GM21367 (cell line): ENCODE measurements around the gene GLDC.
A peak's percentile ranks its signal among the peaks of the same experiment; 100 is the strongest.

ENCODE experiments used
- ATAC-seq: cut with Tn5 transposase; IDR thresholded peaks from one replicate; pipeline ENCODE4 v1.9.1; 2021; ENCODE audit not compliant: unreplicated experiment

GLDC gene

DNA sequence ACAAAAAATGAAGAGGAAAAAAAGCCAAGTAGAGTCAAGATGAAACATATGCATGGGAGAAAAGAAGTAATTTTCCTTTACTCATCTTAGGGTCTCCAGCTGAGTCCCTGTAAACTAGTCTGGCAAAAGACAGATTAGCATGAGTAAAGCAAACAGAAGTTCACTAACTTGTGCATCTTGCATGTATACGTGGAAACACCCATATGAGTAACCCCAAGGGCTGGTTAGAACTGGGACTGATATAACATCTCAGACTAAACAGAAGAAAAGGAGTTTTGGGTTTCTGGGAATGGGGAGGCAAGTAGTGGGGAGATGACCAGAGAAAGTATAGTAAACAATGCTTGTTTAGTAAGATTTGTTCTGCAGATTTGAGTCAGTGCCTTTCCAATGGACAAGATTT, 20.1 kb upstream of the GLDC start:
- ATAC-seq: no peak

DNA sequence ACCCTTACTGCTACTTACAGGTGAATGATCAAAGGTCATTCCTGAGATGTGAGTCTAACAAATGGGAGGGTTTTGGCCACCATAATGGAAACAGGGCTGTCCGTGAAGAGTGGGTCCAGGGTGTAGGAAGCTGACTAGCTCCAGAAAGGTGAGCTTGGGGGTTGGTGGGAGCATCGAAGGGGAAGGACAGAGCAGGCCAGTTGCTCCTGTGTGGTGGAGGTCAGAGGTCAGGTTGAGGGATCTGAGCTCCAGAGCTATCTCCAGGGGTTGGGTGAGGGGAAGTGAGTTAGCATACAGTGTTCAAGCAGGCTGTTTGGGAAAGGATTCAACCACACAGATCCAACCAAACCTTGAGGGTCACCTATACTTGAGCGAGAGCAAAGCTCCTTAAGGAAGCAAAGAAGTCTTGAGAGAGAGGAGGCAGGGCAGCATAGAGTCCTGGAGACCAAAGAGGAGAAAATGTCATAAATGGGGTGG, 18.7 kb upstream of the GLDC start:
- no peak for ATAC-seq

DNA sequence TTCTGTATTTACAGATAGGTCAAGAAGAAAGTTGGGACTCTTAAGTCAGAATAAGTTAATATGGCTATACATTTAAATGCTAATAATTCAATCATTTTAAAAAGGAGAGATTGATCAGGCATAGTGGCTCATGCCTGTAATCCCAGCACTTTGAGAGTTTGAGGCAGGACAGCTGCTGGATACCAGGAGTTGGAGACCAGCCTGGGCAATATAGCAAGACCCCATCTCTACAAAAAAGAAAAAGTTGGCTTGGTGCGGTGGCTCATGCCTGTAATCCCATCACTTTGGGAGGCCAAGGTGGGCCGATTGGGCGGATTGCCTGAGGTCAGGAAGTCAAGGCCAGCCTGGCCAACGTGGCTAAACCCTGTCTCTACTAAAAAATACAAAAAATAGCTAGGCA, 15.0 kb upstream of the GLDC start:
- no peak for ATAC-seq

DNA sequence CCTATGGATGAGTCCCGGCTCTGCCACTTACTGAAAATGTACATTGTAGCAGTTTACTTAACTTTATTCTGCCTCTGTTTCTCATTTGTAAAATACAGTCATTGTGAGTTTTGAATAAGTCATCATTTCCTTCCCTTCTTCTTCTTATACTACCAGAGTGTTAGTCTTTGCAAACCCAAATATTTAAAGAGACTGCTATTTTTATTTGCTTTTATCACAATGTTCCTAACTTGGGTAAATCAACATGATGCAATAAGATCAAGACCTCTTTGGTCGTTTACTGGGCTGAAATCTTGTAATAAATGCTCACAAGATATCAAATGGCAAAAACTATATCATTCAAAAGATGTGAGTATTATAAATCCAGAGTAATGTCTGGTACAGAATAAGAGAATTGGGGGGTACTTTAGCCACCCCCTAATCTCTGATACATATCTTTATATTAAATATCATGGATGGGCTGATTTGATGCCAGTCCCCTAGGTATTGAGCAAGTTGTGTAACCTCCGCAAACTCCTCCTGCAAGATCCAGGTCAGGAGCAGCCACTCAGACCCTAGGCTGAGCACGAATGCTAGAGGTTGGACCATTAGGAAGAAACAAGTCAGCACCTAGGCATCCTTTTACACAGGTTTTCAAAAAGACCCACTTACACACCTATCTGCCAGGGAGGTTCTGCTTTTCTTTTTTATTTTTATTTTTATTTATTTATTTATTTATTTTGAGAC, 13.3 kb upstream of the GLDC start:
- ATAC-seq: no peak

DNA sequence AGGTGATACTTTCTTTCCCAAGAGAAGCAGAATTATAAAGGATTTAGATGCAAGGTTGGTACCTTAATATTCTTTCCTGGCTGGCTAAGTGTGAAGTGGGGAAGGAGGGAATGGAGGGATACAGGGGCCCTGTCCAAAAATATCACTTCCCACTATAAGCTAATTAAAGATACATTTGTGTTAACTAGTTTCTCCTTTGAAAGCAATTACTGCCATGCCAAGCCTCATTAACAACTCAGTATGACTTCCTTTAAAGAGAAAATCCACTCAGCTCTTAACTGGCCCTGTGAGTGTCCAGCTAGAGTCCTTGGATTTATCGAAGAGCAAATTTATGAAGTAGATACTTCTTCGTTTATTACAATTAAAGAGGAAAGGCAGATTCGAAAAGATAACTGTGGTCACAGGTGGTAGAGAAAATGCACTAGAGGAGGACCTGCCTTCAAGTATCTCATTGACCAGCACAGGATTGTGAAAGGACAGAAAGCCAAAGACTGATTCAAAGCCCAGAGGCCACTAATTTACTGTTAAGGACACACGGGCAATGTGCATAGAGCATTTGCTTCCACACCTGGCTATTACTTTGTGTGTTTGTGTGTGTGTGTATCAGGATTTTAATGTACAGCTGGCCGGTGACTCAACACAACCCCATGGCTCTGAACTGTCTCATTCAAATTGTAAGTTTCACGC, 11.2 kb upstream of the GLDC start:
- no peak for ATAC-seq

DNA sequence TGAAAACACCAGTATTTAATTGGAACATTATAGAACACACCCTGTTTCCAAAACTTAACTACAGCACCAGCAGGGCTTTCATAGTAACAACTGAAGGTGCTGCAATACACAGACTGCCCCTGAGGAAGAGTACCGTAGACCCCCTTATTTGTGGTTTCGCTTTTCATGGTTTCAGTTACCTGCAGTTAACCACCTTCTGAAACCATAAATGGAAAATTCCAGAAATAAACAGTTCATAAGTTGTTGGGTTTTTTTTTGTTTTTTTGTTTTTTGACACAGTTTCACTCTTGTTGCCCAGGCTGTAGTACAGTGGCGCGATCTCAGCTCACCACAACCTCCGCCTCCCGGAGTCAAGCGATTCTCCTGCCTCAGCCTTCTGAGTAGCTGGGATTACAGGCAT, 9.5 kb upstream of the GLDC start:
- peak; percentile 90 for ATAC-seq

DNA sequence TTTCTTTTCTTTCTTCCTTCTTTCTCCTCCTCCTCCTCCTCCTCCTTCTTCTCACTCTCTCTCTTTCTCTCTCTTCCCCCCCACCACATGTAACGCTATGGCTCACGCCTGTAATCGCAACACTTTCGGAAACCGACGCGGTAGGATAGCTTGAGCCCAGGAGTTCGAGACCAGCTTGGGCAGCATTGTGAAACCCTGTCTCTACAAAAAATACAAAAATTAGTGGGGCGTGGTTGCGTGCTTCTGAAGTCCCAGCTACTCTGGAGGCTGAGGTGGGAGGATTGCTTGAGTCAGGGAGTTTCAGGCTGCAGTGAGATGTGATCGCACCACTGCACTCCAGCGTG, 736 bp upstream of the GLDC start:
- ATAC-seq: no peak

DNA sequence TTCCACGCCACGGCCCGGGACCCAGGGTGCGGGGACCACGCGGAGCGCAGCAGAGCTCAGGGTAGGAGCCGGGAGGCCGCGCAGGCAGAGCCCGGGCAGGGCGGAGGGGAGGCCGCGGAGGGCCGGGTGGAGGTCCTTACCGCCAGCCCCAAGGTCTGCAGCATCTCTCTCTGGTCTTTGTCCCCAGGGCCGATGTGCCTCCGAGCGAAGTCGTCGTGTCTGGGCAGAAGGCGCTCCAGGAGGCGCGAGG, 499 bp downstream of the GLDC start:
- ATAC-seq: peak; percentile 17

DNA sequence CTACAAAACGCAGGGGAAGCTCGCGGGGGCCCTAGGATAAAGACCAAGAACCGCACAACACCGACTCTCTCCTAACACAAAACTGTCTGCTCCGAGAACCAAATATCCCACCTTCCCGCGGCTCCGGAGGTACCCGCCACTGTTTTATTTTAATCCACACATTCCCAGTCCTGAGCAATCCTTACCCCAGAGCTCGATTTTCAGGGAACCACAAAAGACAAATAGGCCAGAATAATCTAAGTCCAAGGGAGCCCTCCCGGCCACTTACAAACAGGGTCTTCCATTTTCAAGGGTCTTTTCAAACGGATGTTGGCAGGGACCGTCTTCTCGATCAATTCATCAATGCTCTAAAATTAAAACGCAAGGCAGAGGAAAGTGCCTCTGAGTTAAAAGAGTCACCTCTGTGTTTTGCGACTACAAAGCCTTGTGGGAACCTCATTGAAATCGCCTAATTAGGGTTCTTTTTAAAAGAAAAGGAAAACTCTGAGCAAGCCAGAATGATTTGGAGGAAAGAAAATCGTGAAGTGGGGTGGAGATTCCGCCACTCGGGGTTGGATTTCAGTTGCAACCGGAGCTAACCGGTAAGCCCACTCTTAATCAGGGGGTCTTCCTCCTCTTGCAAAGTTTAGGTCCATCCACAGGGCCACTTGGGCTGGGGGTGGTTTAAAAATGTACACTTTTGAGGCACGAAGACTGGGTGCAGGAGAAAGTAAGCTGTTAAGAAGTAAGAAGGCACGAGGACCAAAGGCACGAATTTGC, 1.0 kb downstream of the GLDC start:
- ATAC-seq: peak; percentile 7

DNA sequence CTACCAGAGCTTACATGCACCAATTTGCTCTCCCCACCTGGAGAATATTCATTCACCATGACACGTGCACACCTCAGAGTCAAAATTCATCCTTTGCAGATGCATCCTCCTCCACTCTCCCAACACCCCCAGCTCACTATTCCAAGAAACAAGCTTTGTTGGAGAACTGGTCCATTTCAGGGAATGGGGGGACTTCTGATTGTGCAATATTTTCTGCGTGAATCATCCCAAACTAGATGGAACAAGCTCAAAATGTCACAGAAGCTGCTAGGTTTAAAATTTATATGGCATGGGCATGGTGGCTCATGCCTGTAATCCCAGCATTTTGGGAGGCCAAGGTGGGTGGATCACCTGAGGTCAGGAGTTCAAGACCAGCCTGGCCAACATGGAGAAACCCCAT, 3.6 kb downstream of the GLDC start:
- no peak for ATAC-seq

DNA sequence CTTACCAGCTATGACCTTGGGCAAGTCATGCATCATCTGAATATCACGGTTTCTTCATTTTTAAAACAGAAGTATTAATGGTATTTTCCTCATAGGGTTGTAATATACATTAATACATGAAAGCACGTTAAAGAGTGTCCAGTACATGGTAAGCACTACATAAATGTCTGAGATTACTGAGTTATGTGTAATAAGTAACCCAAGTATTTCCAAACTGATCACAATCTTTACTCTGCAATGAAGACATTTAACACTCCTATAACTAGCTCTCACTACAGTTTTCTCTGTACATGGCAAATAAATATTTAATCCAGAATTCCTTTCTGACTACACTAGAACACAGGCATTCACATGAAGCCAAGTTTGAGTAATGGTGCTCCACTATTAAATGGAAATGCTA, 4.0 kb downstream of the GLDC start:
- no peak for ATAC-seq

DNA sequence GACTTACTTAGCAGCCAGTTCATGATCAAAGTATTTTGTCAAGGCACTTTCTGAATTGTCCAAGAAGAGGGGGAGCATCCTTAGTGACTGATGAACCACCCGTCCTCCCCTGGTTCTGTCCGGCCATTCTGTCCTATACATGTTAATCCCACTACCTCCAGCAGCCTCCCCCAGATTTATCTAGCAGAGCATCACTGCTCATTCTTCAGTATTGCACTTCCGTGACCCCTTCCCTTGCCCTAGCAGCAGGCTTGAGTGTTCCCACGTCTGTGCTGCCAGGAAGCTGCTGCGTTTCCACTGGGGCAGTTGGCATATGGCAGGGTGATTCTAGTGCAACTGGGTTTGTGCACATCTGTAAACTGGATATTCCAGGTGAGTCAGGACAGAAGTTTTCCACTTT, 4.5 kb downstream of the GLDC start:
- ATAC-seq: no peak

DNA sequence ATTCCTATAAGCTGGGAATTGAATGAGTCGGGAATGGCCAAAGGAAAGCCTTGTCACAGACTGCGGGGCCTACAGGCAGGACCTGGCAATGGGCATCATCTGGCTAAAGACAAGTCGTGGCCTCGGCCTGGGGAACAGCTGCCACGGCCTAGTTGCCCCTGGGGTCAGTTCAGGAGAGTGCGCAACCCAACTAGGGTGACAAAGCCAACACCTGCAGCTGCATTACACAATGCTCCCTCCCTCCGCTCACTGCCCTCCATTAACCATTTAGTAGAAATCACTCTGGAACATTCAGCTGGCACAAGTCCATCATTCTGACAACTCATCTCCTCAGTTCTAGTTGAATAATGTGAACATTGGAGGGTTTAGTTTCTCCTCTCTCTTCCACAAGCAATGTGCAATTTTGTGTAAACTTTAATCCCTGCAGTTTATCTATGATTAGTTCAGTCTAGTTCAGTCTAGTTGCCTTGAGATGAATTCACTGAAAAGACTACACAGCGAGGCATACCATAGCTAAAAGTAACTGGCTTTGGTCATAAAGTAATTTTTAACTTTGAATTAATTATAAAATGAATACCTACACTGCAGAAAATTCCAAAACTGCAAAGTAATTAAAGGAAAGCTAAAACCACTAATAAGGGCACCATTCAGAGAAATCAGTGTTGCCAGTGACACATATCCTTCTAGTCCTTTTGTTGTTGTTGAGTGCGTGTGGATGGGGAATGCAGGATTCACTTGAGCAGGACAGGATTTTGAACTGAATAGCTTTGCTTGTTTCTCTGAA, 5.1 kb downstream of the GLDC start:
- no peak for ATAC-seq

DNA sequence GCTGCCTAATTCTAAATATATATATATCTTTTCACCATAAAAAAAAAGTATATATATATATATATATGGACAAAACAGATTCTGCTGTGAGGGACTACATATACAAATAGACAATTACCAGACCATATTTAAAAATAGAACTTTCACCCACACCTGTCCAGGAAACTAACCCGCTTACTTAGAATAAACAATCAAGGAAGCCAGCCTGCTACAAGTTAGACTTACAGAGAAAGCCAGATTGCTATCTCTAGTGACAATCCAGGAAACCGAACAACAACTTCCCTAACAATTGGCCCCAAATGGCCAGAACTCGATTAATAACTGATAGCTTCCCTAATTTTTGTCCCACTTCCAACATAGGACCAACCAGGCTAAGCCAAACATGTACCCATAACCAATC, 5.9 kb downstream of the GLDC start:
- ATAC-seq: no peak

DNA sequence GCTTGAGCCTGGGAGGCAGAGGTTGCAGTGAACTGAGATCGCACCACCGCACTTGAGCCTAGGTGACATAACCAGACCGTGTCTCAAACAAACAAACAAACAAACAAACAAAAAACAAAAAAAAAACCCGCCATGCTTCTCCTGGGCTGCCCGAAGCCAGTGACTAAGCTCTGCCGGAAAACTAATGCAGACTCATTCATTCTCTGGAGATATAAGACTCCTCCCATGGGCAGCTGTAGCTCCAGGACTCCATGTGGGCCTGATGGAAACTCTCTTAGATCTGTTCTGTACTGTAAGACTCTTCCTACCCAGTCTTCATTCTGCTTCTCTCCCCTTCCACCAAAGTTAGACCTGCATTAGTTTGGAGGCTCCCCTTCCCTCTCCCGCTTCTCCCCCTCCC, 11.1 kb downstream of the GLDC start:
- ATAC-seq: no peak

DNA sequence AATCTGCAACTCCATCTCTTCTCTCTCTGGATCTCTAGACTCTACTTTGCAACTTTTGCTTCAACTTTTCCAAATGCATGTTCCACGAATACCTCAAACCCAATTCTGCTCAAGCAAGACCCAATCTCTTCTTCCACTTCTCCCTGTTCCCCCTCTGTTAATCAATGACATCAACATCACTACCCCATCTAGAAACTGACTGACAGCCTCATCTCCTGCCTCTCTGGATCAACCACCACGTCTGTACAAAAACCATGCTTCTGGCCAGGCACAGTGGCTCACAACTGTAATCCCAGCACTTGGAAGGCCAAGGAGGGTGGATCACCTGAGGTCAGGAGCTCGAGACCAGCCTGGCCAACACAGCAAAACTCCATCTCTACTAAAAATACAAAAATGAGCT, 12.2 kb downstream of the GLDC start:
- no peak for ATAC-seq

DNA sequence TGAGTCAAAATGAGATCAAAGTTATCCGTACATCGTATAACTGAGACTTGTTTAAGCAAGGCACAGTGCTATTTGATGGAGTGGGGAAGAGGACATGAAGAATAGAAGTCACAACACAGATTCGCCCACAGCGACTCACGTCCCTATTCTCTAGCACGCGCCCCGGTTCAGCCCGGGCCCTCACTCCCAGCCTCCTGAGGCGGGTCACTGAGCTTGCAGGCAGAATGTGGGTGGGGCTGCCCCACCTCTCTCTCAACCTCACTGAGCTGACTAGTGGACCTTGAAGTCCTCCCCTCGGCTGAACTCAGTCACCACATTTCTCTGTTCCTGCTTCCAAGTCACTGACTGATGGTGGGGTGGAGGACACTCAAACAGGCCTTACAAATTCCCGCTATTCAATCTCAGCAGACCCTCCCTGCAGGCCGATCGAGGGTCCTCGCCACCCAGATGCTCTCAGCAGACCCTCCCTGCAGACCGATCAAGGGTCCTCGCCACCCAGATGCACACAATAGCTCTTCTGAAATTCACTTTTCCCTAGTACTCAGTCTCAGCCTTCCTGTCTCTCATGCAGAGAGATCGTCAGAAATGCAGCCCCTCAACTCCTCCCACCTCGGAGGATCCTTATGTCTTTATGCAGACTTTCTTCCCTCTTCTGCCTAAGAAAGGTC, 12.9 kb downstream of the GLDC start:
- peak; percentile 95 for ATAC-seq

DNA sequence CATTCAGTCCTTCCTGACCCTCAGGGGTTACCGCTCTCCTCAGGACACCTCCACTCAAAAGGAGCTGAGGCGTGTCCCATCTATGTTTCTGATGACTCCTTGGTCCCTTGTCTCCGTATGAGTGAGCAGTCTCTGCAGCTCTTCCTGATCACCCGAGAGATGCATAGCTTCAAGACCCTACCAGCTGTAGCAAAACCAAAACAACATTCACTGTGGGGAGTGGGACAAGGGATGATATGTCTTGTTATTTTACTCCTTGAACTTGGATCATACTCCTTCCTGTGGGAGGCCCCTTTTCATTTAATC, 14.4 kb downstream of the GLDC start:
- peak; percentile 7 for ATAC-seq

DNA sequence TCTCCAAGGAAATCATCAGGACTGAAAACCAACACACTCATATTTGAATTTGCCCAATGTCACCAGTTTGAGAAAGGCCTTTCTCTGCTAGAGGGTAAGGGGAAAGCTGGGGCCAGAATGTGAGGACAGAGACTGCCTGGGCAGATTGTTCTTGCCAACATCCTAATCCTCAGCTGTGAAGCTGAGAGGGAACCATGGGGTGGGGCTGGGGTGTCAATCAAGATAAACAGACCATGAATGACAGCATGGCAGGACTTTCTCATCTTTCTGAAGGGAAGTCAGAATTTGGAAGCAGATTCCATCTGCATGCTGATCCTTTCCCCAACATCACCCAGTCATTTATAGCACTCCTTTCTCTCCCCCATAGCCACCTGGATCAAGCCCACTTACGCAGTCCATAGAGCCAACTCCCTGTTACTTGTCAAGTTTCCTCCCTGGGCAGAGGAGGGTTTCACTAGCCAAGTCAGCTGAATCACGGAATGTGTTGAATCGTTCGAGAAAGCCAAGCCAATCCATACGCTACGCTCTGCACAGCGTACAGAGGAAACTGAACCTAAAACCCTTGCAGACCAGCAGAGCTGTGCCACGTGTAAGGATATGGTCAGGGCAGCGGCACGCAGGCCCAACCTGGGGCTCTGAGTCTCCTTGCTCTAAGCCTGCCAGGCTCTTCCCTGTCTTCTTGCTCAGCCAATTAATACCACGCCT, 14.9 kb downstream of the GLDC start:
- peak; percentile 55 for ATAC-seq

DNA sequence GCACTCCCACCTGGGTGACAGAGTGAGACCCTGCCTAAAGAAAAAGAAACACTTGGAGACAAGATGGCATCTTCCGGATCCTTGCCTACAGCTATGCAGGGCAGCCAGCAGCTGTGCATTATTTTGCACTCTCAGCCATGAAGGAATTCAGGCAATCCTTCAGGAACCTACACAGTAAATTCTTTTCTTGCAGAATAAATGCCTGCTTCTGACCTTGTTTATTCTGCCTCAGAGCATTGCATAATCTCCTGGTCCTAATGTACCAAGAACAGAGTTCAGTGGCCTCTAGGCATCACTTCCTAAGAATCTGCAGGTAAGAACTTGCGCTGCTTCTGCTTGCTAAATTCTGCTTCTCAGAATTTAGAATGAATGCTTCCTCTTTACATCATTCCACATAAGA, 16.8 kb downstream of the GLDC start:
- no peak for ATAC-seq

DNA sequence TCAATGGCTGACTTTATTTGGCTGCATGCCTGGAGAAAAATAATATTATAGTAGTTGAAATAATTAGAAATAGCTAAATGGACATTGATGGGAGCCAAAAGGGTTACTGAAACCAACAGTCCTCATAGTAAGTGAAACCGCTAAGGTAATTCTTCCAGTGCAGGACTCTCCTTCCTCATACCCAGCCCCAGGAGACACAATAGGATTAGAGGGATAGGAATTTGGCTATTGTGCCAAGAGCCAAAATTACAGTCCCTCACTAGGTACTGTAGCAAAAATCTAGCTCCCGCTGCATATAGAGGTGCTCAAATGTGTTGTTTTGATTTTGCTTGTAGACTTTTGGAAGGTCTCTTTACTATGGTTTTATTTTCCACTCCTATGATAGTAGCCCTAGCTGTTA, 20.2 kb downstream of the GLDC start:
- ATAC-seq: no peak
